ENCODE data around the gene GXYLT1.
"Not testable (repeated sequence)": the region's sequence is repeated elsewhere in the genome, so short reads cannot be mapped to it uniquely, and the experiment has no call there.

Gene GXYLT1

DNA sequence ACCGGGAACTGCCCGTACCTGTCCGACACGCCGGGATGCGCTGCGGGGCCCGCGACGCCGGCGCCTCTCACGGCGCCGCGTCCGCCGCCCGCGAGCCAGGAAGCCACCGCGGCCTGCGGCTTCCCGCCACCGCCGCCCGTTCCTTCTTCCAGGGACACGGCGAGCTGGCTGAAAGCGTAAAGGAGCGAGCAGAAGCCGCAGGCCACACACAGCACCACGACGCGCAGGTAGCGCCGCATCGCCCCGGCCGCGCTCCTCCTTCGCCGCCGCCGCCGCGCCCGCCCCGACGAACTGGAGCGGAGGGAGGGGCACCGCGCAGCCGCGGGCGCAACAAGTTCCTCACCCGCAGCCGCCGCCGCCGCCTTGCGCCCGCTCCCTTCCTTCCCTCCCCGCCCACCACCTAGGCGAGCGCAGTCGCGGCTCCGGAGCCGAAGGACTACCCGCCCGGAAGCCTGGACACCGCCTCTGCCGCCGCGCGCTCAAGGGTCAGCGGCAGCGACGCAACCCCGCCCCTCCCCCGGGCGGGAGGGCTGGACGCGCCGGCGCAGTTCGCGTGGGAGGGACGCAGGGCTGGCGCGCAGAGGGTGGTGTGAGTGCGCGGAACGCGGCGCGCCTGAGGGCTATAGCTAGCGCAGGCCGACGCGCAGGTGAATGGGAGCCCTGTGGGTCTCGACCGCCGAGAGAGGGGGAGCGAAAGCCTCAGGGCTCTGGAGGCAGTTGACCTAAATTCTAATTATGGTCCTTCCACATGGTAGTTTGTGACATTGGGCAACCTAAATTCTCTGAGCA, at the start of gene GXYLT1:
GXYLT1 (minus strand) TSS at position 467 of the 789 bp plus-strand sequence; CDS start at position 239, 228 bp downstream.
- peaks cover 43% of the 10 kb centered on the region for H3K4me1 ChIP-seq

DNA sequence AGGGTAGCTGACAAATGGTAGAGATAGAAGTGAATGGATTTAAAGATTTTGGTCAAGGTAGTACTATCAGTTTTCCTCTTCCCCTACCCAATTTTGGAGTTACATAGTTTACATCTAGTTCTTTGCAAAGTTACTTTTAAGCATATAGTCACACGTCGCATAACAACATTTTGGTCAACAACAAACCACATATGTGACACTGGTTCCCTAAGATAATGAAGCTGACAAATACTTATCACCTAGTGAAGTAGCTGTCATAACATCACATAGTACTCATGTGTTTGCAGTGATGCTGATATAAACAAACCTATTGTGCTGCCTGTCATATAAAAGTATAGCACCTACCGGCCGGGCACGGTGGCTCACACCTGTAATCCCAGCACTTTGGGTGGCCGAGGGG, 48.0 kb upstream of the GXYLT1 start:
- H3K27ac ChIP-seq = no peak overlapping the region
- no peaks in the 10 kb centered on the region for H3K9me3 ChIP-seq
- no peak overlapping the region for H3K9ac ChIP-seq
- H3K4me3 ChIP-seq = no peak overlapping the region
- peaks cover 33% of the 10 kb centered on the region for H4K20me1 ChIP-seq
- H3K4me1 ChIP-seq = no peaks in the 10 kb centered on the region
- peaks cover 57% of the 10 kb centered on the region for H3K36me3 ChIP-seq
- no peaks in the 10 kb centered on the region for H3K27me3 ChIP-seq
- H3K4me2 ChIP-seq = no peak overlapping the region
- no peak for TF ChIP-seq Cebpa-rat (IDR thresholded peaks at IDR 0.05)

More for the DNA sequence above, at the start of gene GXYLT1:
- peaks cover 47% of the 10 kb centered on the region for H4K20me1 ChIP-seq
- H3K36me3 ChIP-seq = no peaks in the 10 kb centered on the region
- H3K9ac ChIP-seq = peak within 1 kb of the TSS; percentile 90
- no peak for TF ChIP-seq Cebpa-rat (IDR thresholded peaks at IDR 0.05)
- peak within 1 kb of the TSS; percentile 77 for H3K4me2 ChIP-seq
- H3K27ac ChIP-seq = peak within 1 kb of the TSS; percentile 84
- no peaks in the 10 kb centered on the region for H3K9me3 ChIP-seq
- H3K27me3 ChIP-seq = no peaks in the 10 kb centered on the region
- peak within 1 kb of the TSS; percentile 99 for H3K4me3 ChIP-seq

- H3K9ac ChIP-seq = no peak overlapping the region
- H3K36me3 ChIP-seq = peaks cover 55% of the 10 kb centered on the region
- no peak overlapping the region for H3K4me3 ChIP-seq
- no peak overlapping the region for H3K27ac ChIP-seq
- H3K4me2 ChIP-seq = no peak overlapping the region
- no peaks in the 10 kb centered on the region for H3K4me1 ChIP-seq
- H3K9me3 ChIP-seq = no peaks in the 10 kb centered on the region
- H3K27me3 ChIP-seq = no peaks in the 10 kb centered on the region
- TF ChIP-seq Cebpa-rat (IDR thresholded peaks at IDR 0.05) = no peak
- peaks cover 32% of the 10 kb centered on the region for H4K20me1 ChIP-seq
Measured at GRCh38 chr12:42192258-42192657, 47.6 kb upstream of the GXYLT1 start.

- H3K4me2 ChIP-seq = no peak overlapping the region
- no peak overlapping the region for H3K27ac ChIP-seq
- no peak for TF ChIP-seq Cebpa-rat (IDR thresholded peaks at IDR 0.05)
- H3K9me3 ChIP-seq = no peaks in the 10 kb centered on the region
- no peak overlapping the region for H3K9ac ChIP-seq
- H3K36me3 ChIP-seq = peaks cover 50% of the 10 kb centered on the region
- peaks cover 23% of the 10 kb centered on the region for H4K20me1 ChIP-seq
- no peaks in the 10 kb centered on the region for H3K4me1 ChIP-seq
- no peaks in the 10 kb centered on the region for H3K27me3 ChIP-seq
- H3K4me3 ChIP-seq = no peak overlapping the region
Measured at GRCh38 chr12:42190376-42190775, 45.7 kb upstream of the GXYLT1 start.

DNA sequence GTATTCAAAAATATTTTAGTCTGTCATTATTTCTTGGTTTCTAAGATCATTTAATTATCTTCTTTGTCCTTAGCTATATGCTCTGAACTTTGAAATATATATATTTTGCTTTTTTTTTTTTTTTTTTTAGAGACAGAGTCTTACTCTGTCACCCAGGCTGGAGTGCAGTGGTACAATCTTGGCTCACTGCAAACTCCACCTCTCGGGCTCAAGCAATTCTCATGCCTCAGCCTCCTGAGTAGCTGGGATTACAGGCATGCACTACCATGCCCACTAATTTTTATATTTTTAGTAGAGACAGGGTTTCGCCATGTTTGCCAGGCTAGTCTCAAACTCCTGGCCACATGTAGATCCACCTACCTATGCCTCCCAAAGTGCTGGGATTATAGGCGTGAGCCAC, 43.6 kb upstream of the GXYLT1 start:
- not testable (repeated sequence) for H3K4me2 ChIP-seq, H3K4me1 ChIP-seq, H3K4me3 ChIP-seq, H3K27me3 ChIP-seq, H3K9ac ChIP-seq, H3K9me3 ChIP-seq, H3K27ac ChIP-seq
- Histone ChIP-seq H3K36me3 (peaks cover 53% of the 10 kb centered on the region), H4K20me1 (peaks cover 30% of the 10 kb centered on the region)

- Histone ChIP-seq H4K20me1 (peaks cover 34% of the 10 kb centered on the region), H3K9me3 (no peaks in the 10 kb centered on the region), H3K27me3 (no peaks in the 10 kb centered on the region), H3K4me2 (no peak overlapping the region), H3K4me3 (no peak overlapping the region), H3K27ac (no peak overlapping the region), H3K36me3 (peaks cover 53% of the 10 kb centered on the region), H3K4me1 (no peaks in the 10 kb centered on the region), H3K9ac (no peak overlapping the region)
- TF ChIP-seq Cebpa-rat (IDR thresholded peaks at IDR 0.05) = no peak
Measured at GRCh38 chr12:42187799-42188198, 43.1 kb upstream of the GXYLT1 start.

- Histone ChIP-seq H3K9me3 (no peaks in the 10 kb centered on the region), H4K20me1 (peaks cover 35% of the 10 kb centered on the region), H3K36me3 (peaks cover 44% of the 10 kb centered on the region), H3K4me3 (no peak overlapping the region), H3K27me3 (no peaks in the 10 kb centered on the region), H3K4me2 (no peak overlapping the region), H3K4me1 (no peaks in the 10 kb centered on the region), H3K9ac (no peak overlapping the region), H3K27ac (no peak overlapping the region)
- TF ChIP-seq Cebpa-rat (IDR thresholded peaks at IDR 0.05) = no peak
Measured at GRCh38 chr12:42186793-42187192, 42.1 kb upstream of the GXYLT1 start.

- peaks cover 4% of the 10 kb centered on the region for H3K9me3 ChIP-seq
- peaks cover 20% of the 10 kb centered on the region for H4K20me1 ChIP-seq
- no peak for TF ChIP-seq Cebpa-rat (IDR thresholded peaks at IDR 0.05)
- no peaks in the 10 kb centered on the region for H3K4me1 ChIP-seq
- no peak overlapping the region for H3K9ac ChIP-seq
- no peaks in the 10 kb centered on the region for H3K27me3 ChIP-seq
- peaks cover 52% of the 10 kb centered on the region for H3K36me3 ChIP-seq
- no peak overlapping the region for H3K27ac ChIP-seq
- H3K4me2 ChIP-seq = no peak overlapping the region
- no peak overlapping the region for H3K4me3 ChIP-seq
Measured at GRCh38 chr12:42182394-42182793, 37.7 kb upstream of the GXYLT1 start.

DNA sequence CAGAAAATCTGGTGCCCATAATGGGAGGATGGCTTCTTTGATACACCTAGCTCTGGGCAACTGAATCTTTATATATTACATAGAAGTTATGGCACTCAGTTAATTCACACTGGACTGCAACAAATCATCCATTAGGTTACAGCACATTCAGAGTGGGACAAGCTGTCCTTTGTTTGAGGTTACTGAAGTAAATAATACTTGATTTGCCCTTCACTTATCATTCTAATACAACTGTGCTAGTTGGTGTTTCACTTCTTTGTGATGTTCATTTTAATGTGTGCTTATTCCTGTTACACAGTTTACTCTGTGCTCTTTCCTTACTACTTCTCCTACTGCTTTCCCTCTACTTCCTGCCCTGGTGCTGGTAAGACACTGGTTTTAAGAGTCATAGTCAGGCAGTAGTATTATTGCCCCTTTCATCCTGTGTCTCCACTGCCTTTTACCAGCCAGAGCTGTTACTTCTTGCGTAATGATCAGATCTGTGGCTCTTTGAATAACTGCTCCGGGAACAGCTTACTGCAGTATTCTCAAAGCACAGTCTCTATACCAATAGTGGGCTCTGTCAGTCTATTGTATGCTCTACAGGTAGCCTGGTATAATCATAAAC, 36.4 kb upstream of the GXYLT1 start:
- Histone ChIP-seq H3K36me3 (peaks cover 59% of the 10 kb centered on the region), H3K27me3 (no peaks in the 10 kb centered on the region), H3K4me2 (no peak overlapping the region), H3K9me3 (peaks cover 17% of the 10 kb centered on the region), H3K9ac (no peak overlapping the region), H3K4me1 (no peaks in the 10 kb centered on the region), H3K27ac (no peak overlapping the region), H4K20me1 (peaks cover 20% of the 10 kb centered on the region), H3K4me3 (no peak overlapping the region)
- peak; percentile 25; the same call in 1 of the 2 replicates for TF ChIP-seq Cebpa-rat (IDR thresholded peaks at IDR 0.05)

- Histone ChIP-seq H3K4me3 (no peak overlapping the region), H3K4me2 (no peak overlapping the region), H3K4me1 (no peaks in the 10 kb centered on the region), H4K20me1 (peaks cover 20% of the 10 kb centered on the region; the same call in 1 of the 2 replicates), H3K36me3 (peaks cover 48% of the 10 kb centered on the region), H3K27me3 (no peaks in the 10 kb centered on the region), H3K9ac (no peak overlapping the region), H3K27ac (no peak overlapping the region), H3K9me3 (peaks cover 30% of the 10 kb centered on the region)
- no peak for TF ChIP-seq Cebpa-rat (IDR thresholded peaks at IDR 0.05)
Measured at GRCh38 chr12:42178101-42178500, 33.4 kb upstream of the GXYLT1 start.

Measured in BLaER1 (cell line).